GM19035 (cell line): ENCODE results near the gene EPB41L5.
A peak's percentile ranks its signal among the peaks of the same experiment; 100 is the strongest.
"Not testable (repeated sequence)": the region's sequence is repeated elsewhere in the genome, so short reads cannot be mapped to it uniquely, and the experiment has no call there.

Experiments
- ATAC-seq: cut with Tn5 transposase; IDR thresholded peaks from one replicate; pipeline ENCODE4 v1.9.1; 2021; ENCODE audit not compliant: unreplicated experiment

EPB41L5 gene

DNA sequence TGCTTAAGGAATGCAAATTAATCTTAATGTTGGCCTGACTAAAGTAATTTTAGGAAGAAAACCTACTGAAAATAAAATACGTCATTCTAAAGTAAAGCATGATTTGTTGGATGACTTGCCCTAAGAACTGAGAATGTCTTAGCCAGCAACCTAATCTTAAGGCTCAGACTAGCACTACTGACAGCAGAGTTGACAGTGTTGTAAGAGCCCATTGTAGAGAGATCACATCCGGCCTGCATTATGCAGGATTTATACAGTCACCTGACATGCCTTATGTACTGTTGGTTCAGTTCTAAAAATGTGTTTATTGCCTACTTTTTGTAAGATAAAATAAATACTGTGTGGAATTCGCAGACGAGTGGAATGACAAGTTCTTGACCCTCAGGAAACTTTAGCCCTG, 128.0 kb downstream of the EPB41L5 start:
- no peak for ATAC-seq

DNA sequence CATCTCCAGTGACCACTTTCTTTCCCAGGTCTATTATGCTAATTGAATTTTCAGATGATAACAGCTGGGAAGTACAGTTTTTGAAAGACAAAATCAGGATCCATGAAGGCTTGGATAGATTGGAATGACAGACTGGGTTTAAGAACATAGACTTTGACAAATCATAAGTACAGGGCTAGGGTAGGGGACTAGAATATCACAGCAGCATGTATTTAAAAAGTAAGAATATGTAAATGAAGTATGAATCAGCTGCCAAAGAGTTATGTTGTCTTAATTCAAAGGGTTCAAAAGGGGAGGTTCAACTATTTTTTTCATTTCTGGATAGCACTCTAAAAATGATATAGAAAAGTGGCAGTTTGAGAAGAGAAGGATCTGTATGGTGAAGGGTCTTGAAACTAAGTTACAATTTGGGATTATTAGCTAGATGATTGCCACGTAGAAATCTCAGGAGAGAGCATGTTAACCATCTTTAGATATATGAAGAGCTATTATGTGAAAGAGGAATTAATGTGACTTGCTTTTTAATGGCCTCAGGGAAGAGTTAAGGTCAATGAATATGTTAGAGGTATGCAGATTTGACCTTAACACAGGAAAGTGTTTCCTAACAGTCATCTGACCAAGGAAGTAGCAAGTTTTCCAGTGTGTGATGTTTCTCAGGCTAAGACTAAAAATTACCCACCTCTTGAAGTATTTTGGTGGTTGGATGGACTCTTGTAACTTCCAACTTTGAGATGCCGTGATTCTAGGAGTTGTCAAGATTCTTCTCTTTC, 128.6 kb downstream of the EPB41L5 start:
- ATAC-seq, result no peak

DNA sequence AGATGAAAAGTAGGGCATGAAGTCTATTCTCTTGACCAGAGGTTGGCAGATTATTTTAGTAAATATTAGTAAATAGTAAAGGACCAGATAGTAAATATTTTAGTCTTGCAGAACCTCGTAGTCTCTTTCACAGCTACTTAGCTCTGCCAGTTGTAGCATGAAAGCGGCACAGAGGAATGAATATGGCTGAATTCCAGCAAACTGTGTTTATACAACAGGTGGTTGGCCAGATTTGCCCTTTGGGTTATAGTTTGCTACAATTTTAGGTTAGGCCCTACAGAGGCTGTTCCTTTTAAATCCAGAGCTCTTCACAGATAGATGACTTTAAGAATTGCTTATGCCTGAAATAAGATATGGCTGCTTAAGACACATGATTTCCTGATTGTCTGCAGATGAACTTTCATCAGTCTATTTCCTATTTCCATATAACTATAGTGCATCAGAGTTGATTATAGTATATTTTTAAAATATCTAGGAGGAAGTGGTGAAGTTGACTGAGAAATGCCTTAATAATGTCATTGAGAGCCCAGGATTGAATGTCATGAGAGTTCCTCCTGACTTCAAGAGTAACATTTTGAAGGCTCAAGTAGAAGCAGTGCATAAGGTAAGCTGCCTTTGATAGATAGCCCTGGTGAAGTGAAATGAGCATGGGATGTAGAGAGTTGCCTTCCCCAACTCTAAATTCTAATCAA, 129.8 kb downstream of the EPB41L5 start:
- ATAC-seq, result no peak

DNA sequence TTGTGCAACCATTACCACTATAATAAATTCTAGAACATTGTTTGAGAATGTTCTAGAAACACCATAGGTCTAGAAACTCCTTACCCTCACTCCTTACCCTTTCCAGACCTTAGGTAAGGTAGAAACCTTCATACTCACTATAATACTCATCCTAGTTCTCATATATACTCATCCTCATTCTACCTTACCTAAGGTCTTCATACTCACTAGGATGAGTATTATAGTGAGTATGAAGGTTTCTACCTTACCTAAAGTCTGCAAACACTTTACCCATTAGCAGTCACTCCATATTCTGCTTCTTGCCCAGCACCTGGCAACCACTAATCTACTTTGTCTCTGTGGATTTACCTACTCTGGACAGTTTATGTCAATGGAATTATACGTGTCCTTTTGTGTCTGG, 135.4 kb downstream of the EPB41L5 start:
- no peak for ATAC-seq

DNA sequence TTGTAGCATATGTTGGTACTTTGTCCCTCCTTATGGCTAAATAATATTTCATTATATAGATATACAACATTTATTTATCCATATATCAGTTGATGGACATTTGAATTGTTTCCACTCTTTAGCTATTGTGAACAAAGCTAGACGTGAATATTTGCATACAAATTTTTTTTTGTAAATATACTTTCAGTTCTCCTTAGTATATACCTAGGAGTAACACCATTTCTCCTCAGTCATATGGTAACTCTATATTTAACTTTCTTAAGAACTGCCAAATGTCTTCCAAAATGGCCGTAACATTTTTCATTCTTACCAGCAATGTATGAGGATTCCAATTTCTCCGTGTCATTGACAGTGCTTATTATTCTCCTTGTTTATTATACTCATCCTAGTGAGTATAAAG, 135.8 kb downstream of the EPB41L5 start:
- no peak for ATAC-seq

DNA sequence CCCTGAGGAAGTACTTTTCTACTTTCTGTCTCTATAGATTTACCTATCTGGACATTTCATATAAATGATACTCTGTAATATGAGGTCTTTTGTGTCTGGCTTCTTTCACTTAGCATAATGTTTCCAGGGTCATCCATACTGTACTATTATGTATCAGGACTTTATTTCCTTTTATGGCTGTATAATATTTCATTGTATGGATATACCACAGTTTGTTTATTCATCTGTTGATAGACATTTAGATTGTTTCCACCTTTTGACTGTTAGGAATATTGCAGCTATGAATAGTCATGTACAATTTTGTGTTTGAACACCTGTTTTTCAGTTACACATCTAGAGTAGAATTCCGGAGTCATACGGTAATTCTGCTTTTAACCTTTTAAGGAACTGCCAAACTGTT, 136.5 kb downstream of the EPB41L5 start:
- ATAC-seq, result no peak

DNA sequence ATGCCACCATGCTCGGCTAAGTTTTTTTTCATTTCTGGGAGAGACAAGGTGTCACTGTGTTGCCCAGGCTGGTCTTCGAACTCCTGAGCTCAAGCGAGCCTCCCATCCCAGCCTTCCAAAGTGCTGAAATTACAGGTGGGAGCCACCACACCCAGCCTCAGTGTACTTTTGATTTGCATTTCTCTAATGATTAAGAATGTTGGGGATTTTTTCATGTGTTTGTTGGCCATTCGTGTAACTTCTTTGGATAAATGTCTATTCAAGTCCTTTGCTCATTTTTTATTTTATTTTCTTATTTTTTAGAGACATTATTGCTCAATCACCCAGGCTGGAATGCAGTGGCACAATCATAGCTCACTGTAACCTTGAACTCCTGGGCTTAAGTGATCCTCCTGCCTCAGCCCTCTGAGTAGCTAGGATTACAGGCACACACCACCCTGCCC, 137.2 kb downstream of the EPB41L5 start:
- ATAC-seq, result no peak

DNA sequence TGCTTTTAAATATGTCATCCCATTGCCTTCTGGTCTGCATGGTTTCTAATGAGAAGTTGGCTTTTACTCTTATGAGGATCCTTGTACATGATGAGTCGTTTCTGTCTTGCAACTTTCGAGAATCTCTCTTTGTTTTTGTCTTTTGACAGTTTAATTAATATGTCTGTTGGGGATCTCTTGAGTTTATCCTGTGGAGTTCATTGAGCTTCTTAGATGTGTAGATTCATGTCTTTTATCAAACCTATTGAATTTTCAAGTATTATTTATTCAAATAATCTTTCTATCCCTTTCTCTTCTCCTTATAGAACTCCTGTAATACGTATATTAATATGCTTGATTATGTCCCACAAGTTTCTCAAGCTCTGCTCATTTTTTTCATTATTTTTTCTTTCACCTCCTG, 142.4 kb downstream of the EPB41L5 start:
- no peak for ATAC-seq

DNA sequence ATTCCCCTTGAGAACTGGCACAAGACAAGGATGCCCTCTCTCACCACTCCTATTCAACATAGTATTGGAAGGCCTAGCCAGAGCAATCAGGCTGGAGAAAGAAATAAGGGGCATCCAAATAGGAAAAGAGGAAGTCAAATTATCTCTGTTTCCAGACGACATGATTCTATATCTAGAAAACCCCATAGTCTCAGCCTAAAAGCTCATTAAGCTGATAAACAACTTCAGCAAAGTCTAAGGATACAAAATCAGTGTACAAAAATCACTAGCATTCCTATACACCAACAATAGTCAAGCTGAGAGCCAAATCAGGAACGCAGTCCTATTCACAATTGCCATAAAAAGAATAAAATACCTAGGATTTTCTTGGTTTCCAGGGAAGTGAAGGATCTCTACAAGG, 145.8 kb downstream of the EPB41L5 start:
- ATAC-seq, result not testable (repeated sequence)

DNA sequence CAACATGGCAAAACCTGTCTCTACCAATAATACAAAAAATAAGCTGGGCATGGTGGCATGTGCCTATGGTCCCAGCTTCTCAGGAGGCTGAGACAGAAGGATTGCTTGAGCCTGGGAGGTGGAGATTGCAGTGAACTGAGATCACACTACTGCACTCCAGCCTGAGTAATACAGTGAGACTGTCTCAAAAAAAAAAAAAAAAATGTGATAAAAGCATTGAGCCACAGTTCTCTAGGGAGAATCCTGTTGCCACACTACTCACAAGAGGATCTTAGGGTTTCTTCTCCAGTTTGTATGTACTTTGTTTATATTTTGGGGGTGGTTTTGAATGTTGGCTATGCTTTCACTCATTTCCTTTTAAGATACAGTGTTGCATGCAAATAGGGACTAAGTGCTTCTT, 148.3 kb downstream of the EPB41L5 start:
- ATAC-seq, result no peak

DNA sequence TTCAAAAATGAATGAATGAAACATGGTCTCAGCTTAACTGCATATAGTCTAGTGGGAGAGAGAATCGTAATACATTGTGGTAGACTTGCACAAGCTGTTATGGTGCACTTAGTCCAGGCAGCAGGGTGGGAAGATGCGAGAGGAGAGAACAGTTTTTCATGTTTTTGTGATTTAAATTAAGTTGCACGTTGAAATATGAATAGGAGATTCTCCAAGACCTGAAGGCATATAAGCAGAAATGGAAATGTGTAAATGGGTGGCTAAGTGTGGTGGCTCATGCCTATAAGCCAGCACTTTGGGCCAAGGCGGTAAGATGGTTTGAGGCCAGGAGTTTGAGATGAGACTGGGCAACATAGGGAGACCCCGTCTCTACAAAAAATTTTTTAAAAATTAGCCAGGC, 149.8 kb downstream of the EPB41L5 start:
- ATAC-seq, result no peak

DNA sequence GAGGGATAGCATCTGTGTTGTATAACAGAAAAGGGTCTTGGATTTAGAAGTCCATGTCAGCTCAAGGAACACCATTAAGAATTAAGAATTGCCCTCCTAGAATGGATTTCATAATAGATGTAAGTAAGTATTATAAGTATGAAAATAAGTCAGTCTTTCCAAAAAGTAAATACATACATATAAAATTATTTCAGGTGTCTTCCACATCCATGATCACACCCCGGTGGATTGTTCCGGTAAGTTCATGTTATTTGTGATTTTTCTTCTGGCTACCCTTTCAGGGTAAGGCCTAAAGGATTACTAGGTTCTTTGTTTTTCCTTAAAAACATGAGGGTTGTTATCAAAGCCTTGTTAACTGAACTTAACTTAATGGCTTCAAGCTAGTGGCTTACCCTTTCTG, 154.4 kb downstream of the EPB41L5 start:
- no peak for ATAC-seq

DNA sequence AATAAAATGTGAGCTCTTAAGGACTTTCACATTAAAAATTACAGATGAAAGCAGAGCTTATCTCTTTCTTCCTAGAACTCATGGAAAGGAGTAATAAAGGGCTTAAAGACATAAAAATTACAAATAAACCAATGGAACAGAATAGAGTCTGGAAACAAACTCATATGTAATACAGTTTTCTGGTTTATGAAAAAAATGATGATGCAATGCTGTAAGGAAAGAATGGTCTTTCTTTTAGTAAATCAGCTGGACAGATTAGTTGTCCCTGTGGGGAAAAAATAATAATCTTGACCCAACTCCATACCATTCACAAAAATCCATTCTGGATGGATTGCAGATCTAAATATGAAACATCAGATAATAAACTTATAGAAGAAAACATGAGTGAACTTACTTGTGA, 156.1 kb downstream of the EPB41L5 start:
- no peak for ATAC-seq

DNA sequence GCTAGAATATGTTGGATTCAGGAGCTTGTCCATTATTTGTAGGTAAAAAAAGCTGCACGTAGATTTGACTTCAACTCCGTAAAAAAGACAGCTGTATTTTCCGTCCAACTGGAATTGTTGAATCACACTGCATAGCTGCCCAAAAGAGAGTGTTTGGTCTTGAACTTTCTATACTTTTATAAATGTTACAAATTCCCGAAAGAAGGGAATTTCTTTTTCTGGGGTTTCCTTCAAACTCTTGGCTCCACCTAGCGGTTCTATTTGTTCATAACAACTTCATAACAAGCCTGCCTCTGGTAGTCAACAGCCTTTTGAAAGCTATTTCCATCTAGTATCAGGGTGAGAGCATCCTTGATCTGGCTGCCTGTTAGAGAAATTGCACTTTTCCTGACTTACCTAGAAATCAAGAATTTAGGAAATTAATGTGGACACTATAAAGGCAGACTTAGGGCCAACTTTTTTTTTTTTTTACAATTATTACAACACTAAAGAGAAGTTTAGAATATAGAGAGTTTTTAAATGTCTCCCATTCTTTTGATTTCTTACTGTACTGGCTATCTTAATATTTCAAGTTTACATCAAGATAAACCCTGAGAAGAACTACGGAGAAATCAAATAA, 162.2 kb downstream of the EPB41L5 start:
- no peak for ATAC-seq

DNA sequence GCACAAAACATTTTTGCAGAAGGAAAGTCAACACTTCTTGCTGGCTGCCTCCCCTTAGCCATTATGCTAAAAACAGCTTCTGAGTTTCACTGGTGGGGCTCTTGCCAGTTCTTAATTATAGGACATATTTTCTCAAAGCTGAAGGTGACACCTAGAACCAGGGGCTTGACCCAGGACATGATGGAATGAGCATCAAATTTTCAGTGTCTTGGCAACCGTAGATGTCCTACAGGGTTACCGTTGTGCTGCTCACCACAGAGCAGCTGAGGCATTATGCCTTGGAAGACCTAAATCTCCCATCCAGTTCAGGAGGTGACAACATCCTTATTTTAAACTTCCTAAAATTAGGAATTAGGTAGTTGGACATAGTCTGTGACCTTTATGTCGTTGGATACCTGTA, 163.6 kb downstream of the EPB41L5 start:
- no peak for ATAC-seq

DNA sequence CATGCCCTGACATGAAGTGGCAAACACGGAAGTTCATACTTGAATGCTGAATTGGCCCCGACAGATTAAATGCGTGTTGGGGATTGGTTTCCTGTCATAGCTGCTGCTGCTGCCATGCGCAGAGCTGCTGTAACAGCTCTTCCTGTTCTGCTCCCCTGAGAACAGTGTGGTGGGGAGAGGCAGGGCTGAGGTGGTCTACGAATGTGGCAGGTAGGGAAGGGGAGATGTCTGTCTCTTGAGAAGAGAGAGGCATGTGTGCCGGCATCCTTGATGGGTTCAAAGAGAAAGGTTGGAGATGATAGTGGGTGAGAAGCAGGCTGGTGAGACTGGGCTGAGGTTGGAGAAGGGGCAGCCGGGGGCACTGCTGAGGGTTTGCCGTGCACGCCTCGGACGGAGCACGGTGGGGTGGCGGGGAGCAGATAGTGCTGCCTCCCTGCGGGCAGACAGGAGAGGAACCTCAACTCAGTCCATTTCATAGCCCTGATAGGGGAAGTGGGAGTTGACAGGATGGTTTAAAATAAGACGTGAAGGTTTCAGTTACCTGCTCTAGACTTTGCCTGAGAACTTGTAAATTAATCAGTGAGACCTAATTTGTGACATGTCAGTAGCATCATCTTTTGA, 164.2 kb downstream of the EPB41L5 start:
- peak; percentile 97 for ATAC-seq

DNA sequence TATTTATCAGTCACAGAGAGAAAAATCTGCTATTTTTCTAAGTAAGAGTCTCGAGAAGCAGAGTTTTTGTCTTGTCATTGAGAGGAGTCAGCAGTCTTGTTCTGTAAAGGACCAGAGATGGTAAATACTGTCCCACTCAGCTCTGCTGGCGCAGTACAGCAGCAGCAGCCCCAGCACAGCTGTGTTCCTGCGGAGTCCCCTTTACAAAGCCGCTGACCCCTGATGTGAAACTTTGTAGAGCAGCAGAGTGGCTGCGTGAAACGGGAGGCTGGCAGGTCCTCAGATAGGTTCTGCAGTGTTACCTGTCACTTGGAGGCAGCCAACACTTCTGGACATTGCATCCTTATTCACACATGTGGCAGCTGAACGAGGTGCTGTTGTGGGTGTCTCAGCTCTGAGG, 165.1 kb downstream of the EPB41L5 start:
- no peak for ATAC-seq

DNA sequence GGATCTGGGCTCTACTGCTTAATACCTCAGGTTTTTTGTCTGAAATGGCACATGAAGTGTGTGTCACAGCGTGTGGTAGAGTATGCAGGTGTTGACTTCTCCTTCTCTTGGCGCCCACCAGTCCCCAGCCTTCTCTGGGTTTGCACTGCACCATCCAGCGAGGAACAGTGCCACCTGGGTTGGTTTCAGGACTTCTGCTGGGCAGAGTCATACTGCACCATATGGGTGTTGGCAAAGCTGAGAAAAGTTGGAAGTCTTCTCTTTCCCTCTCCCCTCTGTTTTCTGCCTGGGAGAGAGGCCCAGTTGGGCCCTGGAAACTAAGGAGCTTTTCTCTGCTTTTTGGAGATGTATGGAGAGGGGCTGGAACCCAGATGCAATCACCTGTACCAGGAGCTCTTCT, 166.5 kb downstream of the EPB41L5 start:
- ATAC-seq, result no peak

DNA sequence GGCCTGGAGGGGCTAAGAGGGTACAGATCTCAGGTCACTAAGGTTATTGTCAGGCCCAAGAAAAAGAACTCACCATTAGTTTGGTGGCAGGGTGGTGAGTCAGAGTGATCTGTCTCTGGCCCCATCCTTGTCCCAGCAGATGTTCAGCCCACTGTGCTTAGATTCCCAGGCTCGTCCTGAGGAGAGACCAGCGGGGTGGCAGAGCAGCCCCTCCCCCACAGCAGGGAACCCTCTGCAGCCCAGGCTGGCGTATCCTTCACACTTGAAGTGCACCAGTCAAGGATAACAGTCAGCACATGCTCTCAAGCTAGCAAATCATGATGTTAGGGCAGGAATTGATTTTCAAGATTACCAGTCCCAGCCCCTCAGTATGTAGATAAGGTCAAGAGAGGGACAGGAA, 167.2 kb downstream of the EPB41L5 start:
- no peak for ATAC-seq

DNA sequence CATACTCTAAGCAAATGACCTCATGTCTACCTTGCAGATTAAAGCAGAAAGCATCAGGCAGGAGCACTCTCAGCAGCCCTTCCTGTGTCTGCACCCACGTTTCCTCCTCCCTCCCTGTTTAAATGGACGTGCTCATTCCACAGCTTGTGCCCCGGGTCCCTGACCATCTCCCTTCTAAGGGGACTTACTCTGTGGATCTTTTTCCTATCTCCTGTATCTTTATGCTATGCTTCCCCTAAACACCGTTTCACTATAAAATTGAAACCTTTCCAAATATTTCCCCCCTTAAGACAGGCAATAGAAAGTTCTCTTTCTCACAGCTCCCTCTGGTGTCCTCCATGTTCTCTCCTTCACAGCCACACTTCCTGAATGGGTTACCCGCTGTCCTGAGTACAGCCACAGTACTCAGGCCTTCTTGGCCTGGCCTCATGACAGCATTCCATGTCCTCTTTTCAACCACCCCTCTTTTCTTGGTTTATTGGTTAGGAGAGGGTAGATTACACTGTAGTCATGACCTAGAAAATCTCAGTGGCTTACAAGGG, 169.2 kb downstream of the EPB41L5 start:
- ATAC-seq, result no peak

DNA sequence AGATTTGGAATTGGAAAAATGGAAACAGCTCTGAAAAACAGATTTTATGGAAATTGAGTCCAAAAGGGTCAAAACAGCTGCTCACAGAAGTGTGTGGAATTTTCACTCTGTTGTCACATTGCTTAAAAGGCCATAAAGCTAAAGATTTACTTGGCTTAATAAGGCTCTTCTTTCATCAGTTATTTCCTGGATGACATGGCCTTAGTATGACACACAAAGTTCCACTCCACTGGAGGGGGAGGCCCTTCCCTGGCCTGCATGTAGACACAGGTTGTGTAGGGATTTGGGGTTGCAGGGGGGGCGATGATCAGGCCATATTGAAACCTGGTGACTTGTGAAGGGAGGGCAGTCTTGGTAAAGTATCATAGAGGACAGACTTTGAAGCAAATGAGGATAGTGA, 176.3 kb downstream of the EPB41L5 start:
- no peak for ATAC-seq

DNA sequence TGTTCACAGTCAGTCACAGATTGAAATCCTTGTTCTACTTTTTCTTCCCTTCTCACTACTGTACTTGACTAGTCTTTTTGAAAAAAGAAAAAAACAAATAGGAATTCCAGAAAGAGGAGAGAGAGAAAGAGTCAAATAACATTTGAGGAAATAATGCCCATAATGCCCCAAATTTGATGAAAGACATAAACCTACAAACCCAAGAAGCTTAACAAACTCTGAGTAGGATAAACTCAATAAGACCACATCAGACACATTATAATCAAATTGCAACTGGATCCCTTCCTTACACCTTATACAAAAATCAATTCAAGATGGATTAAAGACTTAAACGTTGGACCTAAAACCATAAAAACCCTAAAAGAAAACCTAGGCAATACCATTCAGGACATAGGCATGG, 179.4 kb downstream of the EPB41L5 start:
- no peak for ATAC-seq
